A673 (cell line): ENCODE results near the gene PBX1. TPM values are rescaled to one million over a fixed set of nuclear protein-coding genes. Genes with fewer than 3 reads are reported as not detected.

ENCODE experiments used
- BruUV-seq: library from RNA; stranded (reverse); fragments of 400-500 nt; replicated peaks from 2 replicates; lab custom pipeline; 2021; lab: Mats Ljungman, UMichigan
- CTCF ChIA-PET: fragments of 300-600 bp; sonication (Branson Sonifier 250); formaldehyde crosslinking; loops from one replicate; lab custom pipeline; 2022; ENCODE audit warnings: antibody characterized with exemption; lab: Charles Lee
- POLR2A ChIA-PET: fragments of 300-600 bp; sonication (Branson Sonifier 250); formaldehyde crosslinking; loops from one replicate; lab custom pipeline; 2022; ENCODE audit warnings: antibody characterized with exemption; ENCODE audit not compliant: low non-redundant PET; lab: Charles Lee
- DNase-seq: peaks from one replicate; pipeline ENCODE4 v3.0.0-alpha.2; 2015; ENCODE audit warnings: low spot score
- H3K27ac ChIP-seq: fragments of 200-600 bp; sonication (generic); 2 replicates; pipeline ENCODE4 v1.5.1; 2016; ENCODE audit warnings: mixed run types, low read depth, mild to moderate bottlenecking, mixed read lengths, antibody characterized with exemption, low read length; ENCODE audit not compliant: poor library complexity, severe bottlenecking
- H3K27me3 ChIP-seq: fragments of 200-600 bp; sonication (generic); replicated peaks from 2 replicates; pipeline ENCODE4 v1.6.1; 2017; ENCODE audit warnings: mixed run types, low read depth, mild to moderate bottlenecking, mixed read lengths, antibody characterized with exemption, low read length; ENCODE audit not compliant: insufficient read depth, poor library complexity
- H3K36me3 ChIP-seq: fragments of 200-600 bp; sonication (generic); 2 replicates; pipeline ENCODE4 v1.6.1; 2016; ENCODE audit warnings: mixed run types, mild to moderate bottlenecking, mixed read lengths, antibody characterized with exemption, low read length; ENCODE audit not compliant: insufficient read depth, poor library complexity, severe bottlenecking
- H3K4me1 ChIP-seq: fragments of 200-600 bp; sonication (generic); 2 replicates; pipeline ENCODE4 v1.6.1; 2017; ENCODE audit warnings: mixed run types, mild to moderate bottlenecking, mixed read lengths, antibody characterized with exemption, low read length; ENCODE audit not compliant: insufficient read depth, poor library complexity, severe bottlenecking
- H3K4me3 ChIP-seq: fragments of 200-600 bp; sonication (generic); 2 replicates; pipeline ENCODE4 v1.5.1; 2016; ENCODE audit warnings: low read depth, mixed run types, mild to moderate bottlenecking, mixed read lengths, low read length; ENCODE audit not compliant: poor library complexity, severe bottlenecking
- H3K9me3 ChIP-seq: fragments of 200-600 bp; sonication (generic); 2 replicates; pipeline ENCODE4 v1.6.1; 2016; ENCODE audit warnings: mixed run types, low read depth, mild to moderate bottlenecking, mixed read lengths, antibody characterized with exemption, low read length; ENCODE audit not compliant: poor library complexity, severe bottlenecking
- EZH2 ChIP-seq: fragments of 200-600 bp; sonication (generic); IDR thresholded peaks from 2 replicates; pipeline ENCODE4 v1.6.1; 2017; ENCODE audit warnings: borderline replicate concordance, low read depth, mild to moderate bottlenecking, mixed read lengths, antibody characterized with exemption, low read length; ENCODE audit not compliant: poor library complexity, severe bottlenecking
- intact Hi-C: fragments of 100-400 bp; cut with micrococcal nuclease; formaldehyde crosslinking; loops from one replicate; pipeline ENCODE4 v1.10.0; 2022; ENCODE audit not compliant: unreplicated experiment
- total RNA-seq: library from RNA; stranded (reverse); gene quantifications from 2 replicates; pipeline ENCODE4 v1.2.3, GENCODE V29; 2021
- TF ChIP-seq, protein P1 (sequence below): fragments of 300-800, 200-600 bp; sonication (generic); conservative IDR thresholded peaks from 2 replicates; pipeline ENCODE4 v1.5.1; 2017; ENCODE audit warnings: low read depth, mild to moderate bottlenecking, antibody characterized with exemption, low read length, moderate library complexity, mixed read lengths

Gene PBX1
- total RNA-seq, 1 experiment from 2014 or later, result 51.5 TPM

DNA sequence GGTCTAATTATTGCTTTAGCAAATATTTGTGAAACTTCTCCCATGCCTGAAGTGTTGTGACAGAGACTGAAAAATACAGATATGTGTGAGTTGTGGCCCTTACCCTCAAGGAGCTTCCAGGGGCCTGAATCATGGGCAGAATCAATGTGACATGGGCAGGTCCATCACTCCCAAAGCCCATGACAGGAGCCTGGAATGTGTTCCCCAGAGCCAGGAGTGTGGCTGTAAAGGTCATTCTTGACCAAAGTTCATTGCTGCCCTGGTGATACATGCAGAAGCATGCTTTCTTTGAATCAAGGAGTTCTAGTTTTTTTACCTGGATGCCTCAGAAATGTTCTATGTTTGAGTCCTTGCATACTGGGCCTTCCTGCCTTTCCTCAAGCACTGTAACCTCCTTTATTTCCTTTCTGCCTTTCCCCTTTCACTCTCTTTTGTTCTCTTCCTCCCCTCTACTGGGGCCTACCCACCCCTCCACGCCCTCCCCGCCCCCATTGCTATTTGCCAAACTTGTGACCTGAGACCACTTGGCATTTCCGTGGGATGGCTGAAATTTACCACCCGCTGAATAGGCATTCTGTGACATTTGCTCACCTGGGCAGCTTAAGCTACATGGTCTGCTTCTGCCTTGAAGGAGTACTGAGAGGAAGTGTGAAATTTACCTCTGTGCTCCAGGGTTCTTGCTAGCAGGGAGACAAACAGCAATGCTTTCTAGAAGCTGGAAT, 19.7 kb downstream of the PBX1 start:
- Histone ChIP-seq H3K4me3 (no peak overlapping the region), H3K36me3 (peaks cover 7% of the 10 kb centered on the region)
- no TSS peak for BruUV-seq

DNA sequence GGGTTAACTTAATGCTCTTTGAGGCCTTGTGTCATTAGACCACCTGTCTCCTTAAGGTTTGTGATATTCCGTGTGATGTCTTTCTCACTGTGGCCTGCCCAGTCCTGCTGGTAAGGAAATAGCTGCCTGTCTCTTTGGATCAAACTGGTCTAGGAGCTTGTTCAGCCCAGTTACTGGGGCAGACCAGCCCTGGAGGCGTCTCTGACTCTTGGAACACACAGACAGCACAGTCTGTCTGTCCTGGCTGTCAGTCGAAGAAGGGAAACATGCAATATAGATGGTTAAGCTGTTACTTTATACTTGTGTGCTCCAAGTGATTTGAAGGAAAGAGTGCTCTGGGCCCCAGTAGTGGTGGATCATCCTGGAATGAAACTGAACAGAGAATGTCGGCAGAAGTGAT, 20.4 kb downstream of the PBX1 start:
- no peak overlapping the region for H3K27ac ChIP-seq
- POLR2A ChIA-PET, result no interaction called here
- no peak for DNase-seq
- intact Hi-C loops, result no loop called here
- H3K27me3 ChIP-seq, result no peaks in the 10 kb centered on the region
- H3K36me3 ChIP-seq, result no peaks in the 10 kb centered on the region
- peaks cover 11% of the 10 kb centered on the region for H3K4me1 ChIP-seq
- H3K9me3 ChIP-seq, result no peaks in the 10 kb centered on the region
- H3K4me3 ChIP-seq, result no peak overlapping the region
- CTCF ChIA-PET, result no interaction called here
- BruUV-seq, result no TSS peak
- TF ChIP-seq, protein P1, sequence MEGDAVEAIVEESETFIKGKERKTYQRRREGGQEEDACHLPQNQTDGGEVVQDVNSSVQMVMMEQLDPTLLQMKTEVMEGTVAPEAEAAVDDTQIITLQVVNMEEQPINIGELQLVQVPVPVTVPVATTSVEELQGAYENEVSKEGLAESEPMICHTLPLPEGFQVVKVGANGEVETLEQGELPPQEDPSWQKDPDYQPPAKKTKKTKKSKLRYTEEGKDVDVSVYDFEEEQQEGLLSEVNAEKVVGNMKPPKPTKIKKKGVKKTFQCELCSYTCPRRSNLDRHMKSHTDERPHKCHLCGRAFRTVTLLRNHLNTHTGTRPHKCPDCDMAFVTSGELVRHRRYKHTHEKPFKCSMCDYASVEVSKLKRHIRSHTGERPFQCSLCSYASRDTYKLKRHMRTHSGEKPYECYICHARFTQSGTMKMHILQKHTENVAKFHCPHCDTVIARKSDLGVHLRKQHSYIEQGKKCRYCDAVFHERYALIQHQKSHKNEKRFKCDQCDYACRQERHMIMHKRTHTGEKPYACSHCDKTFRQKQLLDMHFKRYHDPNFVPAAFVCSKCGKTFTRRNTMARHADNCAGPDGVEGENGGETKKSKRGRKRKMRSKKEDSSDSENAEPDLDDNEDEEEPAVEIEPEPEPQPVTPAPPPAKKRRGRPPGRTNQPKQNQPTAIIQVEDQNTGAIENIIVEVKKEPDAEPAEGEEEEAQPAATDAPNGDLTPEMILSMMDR, result no peak
- TF ChIP-seq EZH2, result no peak

More for the DNA sequence above, 19.7 kb downstream of the PBX1 start:
- intact Hi-C loops, result no loop called here
- POLR2A ChIA-PET, result no interaction called here
- CTCF ChIA-PET, result no interaction called here
- no peaks in the 10 kb centered on the region for H3K27me3 ChIP-seq
- peaks cover 11% of the 10 kb centered on the region for H3K4me1 ChIP-seq
- no peak overlapping the region for H3K27ac ChIP-seq
- DNase-seq, result no peak
- TF ChIP-seq, protein P1, result no peak
- TF ChIP-seq EZH2, result no peak
- no peaks in the 10 kb centered on the region for H3K9me3 ChIP-seq

DNA sequence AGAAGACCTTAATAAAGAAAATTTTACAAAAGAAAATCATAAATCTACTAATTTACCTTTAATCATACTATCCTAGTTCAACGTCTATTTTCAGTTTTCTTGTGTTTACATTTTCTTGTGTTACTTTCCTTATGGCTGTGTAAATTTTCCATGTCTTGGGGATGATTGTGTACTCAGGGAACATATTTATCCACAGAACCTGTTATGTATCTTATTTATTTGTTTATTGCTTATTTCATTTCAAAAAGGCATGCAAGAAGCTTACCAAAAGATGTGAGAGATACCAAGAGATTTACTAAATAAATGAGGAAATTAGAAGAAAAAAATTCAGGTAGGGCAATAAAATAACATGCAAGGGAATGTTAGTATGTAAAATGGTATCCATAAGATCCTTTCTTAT, 22.8 kb downstream of the PBX1 start:
- no peak overlapping the region for H3K27ac ChIP-seq
- no peaks in the 10 kb centered on the region for H3K36me3 ChIP-seq
- intact Hi-C loops, result no loop called here
- H3K9me3 ChIP-seq, result no peaks in the 10 kb centered on the region
- ChIA-PET CTCF (no interaction called here), POLR2A (no interaction called here)
- H3K4me3 ChIP-seq, result no peak overlapping the region
- H3K27me3 ChIP-seq, result no peaks in the 10 kb centered on the region
- H3K4me1 ChIP-seq, result peaks cover 6% of the 10 kb centered on the region
- DNase-seq, result no peak
- TF ChIP-seq, protein P1, result no peak
- no peak for TF ChIP-seq EZH2
- BruUV-seq, result no TSS peak
